ENCODE measurements around the gene TAS2R39.

- TF ChIP-seq, protein P1, sequence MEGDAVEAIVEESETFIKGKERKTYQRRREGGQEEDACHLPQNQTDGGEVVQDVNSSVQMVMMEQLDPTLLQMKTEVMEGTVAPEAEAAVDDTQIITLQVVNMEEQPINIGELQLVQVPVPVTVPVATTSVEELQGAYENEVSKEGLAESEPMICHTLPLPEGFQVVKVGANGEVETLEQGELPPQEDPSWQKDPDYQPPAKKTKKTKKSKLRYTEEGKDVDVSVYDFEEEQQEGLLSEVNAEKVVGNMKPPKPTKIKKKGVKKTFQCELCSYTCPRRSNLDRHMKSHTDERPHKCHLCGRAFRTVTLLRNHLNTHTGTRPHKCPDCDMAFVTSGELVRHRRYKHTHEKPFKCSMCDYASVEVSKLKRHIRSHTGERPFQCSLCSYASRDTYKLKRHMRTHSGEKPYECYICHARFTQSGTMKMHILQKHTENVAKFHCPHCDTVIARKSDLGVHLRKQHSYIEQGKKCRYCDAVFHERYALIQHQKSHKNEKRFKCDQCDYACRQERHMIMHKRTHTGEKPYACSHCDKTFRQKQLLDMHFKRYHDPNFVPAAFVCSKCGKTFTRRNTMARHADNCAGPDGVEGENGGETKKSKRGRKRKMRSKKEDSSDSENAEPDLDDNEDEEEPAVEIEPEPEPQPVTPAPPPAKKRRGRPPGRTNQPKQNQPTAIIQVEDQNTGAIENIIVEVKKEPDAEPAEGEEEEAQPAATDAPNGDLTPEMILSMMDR (IDR thresholded peaks at IDR 0.05), result no peak
- no peak for TF ChIP-seq EZH2phosphoT487 (IDR thresholded peaks at IDR 0.05)
Observed at GRCh38 chr7:143183024-143183423, at the start of gene TAS2R39.
